Endometrium (tissue), 2 donors: Measurements from ENCODE around the gene COL23A1.
"Not testable (repeated sequence)": the region's sequence is repeated elsewhere in the genome, so short reads cannot be mapped to it uniquely, and the experiment has no call there.

Source experiments
- FAIRE-seq: peaks from 2 replicates; lab custom pipeline; 2012; peaks lifted over from hg19 to GRCh38; lab: Jason Lieb, UNC
- donor health status: control.
- donor health status: control.

Gene COL23A1

DNA sequence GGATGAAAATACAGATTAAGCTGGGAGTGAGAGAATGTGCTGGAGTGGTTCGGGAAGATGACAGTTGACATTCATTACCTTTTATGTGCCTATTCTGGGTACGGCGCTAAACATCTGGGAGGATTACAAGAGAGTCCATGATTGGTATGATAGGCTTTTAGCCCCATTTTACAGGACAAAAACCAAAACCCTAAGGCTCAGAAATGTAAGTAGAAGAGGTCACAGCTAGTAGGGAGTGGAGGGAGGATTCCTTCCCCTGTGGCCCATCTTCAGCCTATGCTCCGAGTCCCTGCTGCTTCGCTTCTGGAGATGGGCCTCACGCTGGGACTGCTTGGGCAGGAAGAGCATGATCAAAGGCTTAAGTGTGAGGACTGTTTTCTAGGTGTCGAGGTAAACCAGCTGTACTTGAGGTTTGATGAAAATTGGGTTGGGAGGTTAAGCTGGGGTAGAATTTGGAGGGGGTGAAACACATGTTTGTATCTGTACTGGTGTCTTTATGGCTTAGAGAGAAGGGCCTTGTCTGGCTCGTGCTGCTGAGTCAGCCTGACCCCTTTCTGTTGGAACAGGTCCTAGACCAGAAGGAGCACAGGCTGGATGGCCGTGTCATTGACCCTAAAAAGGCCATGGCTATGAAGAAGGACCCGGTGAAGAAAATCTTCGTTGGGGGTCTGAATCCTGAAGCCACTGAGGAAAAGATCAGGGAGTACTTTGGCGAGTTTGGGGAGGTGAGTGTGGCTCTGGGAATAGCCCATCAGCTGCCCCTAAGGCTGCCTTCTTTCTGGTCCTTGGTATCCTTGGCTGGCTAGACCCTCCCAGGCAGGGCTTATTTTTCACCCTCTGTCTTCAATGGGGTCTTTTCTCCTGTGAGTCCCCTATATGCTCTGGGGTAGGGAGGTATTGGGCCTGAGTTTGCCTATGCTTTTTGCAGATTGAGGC, 383.8 kb downstream of the COL23A1 start:
- FAIRE-seq: no peak

- FAIRE-seq: no peak
Observed at GRCh38 chr5:178205749-178206047, 384.5 kb downstream of the COL23A1 start.

DNA sequence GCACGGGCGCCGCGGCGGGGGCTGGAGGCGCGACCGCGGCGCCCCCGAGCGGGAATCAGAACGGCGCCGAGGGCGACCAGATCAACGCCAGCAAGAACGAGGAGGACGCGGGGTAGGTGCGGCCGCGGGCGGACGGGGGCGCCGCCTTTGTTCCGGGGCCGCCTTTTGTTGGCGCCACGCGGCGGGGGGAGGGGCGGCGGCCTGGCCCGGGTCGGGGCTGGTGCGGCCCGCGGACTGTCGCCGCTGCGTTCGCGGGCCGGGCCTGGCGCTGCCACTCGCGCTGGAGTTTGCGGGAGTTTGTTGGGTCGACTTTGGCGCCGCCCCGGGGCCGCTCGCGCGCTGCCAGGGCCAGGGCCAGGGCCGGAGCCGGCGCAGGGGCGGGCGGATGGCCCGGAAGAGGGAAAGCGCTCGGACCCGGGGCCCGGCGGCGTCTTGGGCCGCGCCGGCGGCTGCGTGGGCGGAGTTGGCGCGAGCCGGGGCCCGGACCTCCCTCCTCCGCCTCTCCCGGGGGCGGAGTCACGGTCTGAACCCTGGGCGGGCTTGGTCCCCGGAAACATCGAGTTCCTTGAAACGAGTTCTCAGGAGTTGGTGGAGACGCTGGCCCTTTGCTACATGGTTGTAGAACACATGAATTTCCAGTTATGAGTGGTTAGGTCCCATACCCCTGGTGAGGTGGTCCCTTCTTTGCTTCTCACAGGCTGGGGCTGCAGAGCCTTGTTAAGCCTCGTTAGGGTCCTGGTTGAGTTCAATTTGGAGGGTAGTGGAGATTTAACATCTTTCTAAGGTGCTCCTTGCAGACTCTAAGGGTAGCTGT, 385.1 kb downstream of the COL23A1 start:
- no peak for FAIRE-seq

DNA sequence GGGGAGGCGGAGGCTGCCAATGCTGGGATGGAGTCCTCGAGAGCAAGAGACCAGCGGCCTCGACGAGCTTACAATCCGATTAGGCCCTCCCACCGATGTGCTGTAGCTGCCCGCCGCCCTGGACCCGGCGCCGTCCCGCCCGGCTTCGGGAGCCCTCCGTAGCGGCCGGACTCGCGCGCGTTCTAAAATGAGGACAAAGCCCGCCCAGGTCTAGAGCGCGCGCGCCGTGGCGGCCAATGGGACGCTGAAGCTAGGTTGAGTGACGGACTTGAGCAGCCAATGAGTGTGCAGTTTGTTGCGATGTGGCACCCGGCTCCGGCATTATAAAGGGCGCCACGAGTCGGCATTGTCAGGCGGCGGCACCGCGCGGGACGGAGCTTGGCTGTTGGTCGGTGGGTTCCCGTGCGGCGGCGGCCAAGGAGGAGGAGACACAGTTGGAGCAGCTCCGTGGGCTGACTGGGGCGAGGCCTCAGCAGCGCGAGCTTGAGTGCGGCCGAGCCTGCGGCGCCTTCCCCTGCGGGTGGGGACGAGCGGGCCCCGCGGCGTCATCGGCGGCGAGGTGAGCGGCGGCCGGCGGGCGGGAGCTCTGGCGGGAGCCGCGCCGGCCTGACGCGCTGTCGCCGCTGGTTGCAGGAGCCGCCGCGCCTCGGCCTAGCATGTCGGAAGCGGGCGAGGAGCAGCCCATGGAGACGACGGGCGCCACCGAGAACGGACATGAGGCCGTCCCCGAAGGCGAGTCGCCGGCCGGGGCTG, 385.8 kb downstream of the COL23A1 start, which contains the start of gene HNRNPAB:
HNRNPAB (plus strand) TSS at position 352 of the 753 bp plus-strand sequence; CDS start at position 657, 305 bp downstream.
- FAIRE-seq: peak; percentile 87

GRCh38 chr5:178203670-178204181, 386.5 kb downstream of the COL23A1 start:
- FAIRE-seq: no peak

- no peak for FAIRE-seq
Observed at GRCh38 chr5:178202541-178202940, 387.7 kb downstream of the COL23A1 start.

DNA sequence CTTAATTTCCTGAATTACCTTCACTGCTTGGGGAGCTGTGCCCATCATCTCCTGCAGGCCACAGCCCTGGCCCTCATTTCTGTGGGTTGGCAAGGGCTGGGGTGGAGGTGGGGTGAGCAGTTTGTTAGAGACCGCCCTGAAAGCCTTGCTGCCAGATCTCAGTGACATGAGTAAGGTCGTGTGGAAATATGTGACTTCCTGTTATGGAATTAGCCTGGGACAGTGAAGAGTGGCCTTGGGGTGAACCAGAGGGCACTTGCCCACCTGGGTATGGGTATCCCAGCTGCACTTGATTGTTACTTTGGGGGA, 388.3 kb downstream of the COL23A1 start:
- FAIRE-seq: no peak

DNA sequence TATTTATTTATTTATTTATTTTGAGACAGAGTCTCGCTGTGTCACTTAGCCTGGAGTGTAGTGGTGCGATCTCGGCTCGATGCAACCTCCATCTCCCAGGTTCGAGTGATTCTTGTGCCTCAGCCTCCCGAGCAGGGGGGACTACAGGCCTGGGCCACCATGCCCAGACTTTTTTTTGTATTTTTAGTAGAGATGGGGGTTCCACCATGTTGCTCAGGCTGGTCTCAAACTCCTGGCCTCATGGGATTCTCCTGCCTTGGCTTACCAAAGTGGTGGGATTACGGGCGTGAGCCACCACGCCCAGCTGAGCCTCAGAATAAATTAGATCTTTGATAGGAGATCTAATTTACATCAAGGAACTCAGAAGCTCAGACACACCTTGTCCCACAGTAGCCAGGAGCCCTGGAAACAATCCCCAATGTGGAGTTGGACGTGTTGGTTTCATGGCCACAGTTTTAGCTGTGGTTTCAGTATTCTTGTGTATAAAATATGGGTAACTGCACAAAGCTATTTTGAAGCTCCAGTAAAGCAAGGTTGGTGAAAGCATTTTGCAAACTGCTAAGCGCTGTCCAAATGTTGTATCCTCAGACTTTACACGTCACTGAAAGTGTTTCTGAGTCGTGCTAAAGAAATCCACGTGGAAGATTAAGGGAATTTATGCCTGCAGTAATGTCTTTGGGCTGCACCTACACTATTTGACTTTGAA, 388.8 kb downstream of the COL23A1 start:
- no peak for FAIRE-seq

- no peak for FAIRE-seq
Observed at GRCh38 chr5:178199581-178200434, 390.4 kb downstream of the COL23A1 start.

- no peak for FAIRE-seq
Observed at GRCh38 chr5:178198706-178199105, 391.5 kb downstream of the COL23A1 start.

DNA sequence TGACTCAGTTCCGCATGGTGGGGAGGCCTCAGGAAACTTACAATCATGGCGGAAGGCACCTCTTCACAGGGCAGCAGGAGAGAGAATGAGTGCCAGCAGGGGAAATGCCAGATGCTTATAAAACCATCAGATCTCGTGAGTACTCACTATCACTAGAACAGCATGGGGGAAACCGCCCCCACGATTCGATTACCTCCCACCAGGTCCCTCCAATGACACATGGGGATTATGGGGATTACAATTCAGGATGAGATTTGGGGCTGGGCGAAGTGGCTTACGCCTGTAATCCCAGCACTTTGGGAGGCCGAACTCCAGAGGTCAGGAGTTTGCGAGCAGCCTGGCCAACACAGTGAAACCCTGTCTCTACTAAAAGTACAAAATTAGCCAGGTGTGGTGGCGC, 392.0 kb downstream of the COL23A1 start:
- not testable (repeated sequence) for FAIRE-seq

DNA sequence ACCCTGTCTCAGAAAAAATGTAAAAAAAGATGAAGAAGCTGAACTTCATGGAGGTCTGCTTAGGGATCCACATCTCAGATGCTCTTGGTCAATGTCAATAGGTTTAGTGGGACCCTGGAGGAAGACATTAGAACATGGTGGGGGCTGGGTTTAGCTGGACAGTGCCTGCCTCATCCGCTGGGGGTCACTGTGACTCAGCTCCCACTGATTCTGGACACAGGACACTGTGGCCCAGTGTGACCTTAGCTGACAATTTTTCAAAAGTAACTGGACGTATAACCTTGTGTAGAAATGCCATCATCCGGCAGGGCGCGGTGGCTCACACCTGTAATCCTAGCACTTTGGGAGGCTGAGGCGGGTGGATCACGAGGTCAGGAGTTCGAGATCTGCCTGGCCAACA, 393.2 kb downstream of the COL23A1 start:
- no peak for FAIRE-seq

- FAIRE-seq: no peak
Observed at GRCh38 chr5:178196281-178196812, 393.8 kb downstream of the COL23A1 start.

DNA sequence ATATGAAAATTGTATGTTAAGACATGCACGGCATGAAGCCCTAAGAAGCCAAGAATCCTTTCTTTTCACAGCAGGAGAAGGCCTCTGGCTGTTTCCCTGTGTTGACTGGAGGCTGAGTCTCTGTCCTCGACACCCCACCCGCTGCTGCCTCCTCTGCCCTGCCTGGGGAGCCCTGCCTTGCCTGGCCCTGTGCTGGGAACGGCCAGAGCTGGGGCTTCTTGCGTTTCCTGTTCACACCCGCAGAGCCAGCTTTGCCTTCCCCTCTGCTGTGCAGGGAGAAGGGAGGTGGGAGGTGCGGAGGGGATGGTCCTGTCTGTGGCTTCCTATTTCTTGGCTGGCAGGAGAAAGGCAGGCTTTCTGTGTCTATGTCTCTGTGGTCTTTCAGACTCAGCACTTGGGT, 396.2 kb downstream of the COL23A1 start:
- FAIRE-seq: no peak

GRCh38 chr5:178193251-178193809, 396.9 kb downstream of the COL23A1 start:
- no peak for FAIRE-seq

DNA sequence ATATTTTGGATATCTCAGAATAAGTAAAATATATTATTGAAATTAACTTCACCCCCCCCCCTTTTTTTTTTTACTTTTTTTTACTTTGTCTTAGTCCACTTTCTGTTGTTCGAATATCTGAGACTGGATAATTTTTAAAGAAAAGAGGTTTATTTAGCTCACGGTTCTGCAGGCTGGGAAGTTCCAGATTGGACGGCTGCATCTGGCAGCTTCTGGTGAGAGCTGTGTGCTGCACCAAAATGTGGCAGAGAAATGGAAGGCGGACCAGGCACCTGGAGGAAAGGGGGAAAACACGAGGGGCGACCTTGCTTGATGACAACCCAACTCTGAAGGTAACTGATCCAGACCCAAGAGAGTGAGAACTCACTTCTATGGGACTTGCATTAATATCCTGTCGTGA, 397.4 kb downstream of the COL23A1 start:
- no peak for FAIRE-seq

GRCh38 chr5:178192244-178192643, 397.9 kb downstream of the COL23A1 start:
- no peak for FAIRE-seq

DNA sequence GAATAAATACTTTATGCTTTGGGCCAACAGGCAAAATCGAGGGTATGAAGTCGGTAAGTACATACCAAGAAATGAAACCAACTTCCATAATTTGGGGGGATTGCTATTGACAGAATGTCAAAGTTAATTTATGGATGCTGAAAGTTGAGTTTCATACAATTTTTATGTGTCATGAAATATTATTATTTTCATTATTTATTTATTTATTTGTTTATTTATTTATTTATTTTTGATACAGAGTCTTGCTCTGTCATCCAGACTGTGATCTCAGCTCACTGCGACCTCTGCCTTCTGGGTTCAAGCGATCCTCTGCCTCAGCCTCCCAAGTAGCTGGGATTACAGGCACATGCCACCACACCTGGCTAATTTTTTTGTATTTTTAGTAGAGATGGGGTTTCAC, 398.5 kb downstream of the COL23A1 start:
- no peak for FAIRE-seq

DNA sequence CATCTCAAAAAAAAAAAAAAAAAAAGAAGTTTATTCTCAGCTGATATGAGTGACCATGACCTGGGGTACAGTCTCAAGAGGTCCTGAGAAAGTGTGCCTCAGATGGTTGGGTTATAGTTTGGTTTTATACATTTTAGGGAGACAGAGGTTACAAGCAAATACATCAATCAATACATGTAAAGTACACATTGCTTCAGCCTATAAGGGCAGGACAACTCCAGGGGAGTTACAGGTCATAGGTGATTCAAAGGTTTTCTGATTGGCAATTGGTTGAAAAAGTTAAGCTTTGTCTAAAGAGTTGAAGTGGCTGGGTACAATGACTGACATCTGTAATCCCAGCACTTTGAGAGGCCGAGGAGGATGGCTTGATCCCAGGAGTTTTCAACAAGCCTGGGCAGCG, 400.8 kb downstream of the COL23A1 start:
- no peak for FAIRE-seq
